HEK293 (cell line): ENCODE results near the gene TCF3.

Experiments used
- GLIS1 ChIP-seq: fragments of 450-650 bp; formaldehyde crosslinking; IDR thresholded peaks from 2 replicates; pipeline ENCODE4 v1.5.1; 2016; ENCODE audit warnings: missing biosample characterization, missing genetic modification characterization
- YY1 ChIP-seq: fragments of 450-650 bp; formaldehyde crosslinking; IDR thresholded peaks from 2 replicates; pipeline ENCODE4 v1.5.1; 2018; ENCODE audit warnings: missing biosample characterization, missing genetic modification characterization
- ZEB2 ChIP-seq: fragments of 450-650 bp; formaldehyde crosslinking; IDR thresholded peaks from 2 replicates; pipeline ENCODE4 v1.5.1; 2016; ENCODE audit warnings: missing biosample characterization, missing genetic modification characterization
- ZFP37 ChIP-seq: fragments of 450-650 bp; formaldehyde crosslinking; IDR thresholded peaks from 2 replicates; pipeline ENCODE4 v1.5.1; 2016; ENCODE audit warnings: missing biosample characterization, missing genetic modification characterization
- ZNF24 ChIP-seq: fragments of 450-650 bp; formaldehyde crosslinking; IDR thresholded peaks from 2 replicates; pipeline ENCODE4 v1.5.1; 2016; ENCODE audit warnings: missing biosample characterization, missing genetic modification characterization
- TF ChIP-seq, protein P1 (sequence below): fragments of 450-650 bp; formaldehyde crosslinking; IDR thresholded peaks from 2 replicates; pipeline ENCODE4 v1.5.1; 2016; ENCODE audit warnings: missing biosample characterization, missing genetic modification characterization

DNA sequence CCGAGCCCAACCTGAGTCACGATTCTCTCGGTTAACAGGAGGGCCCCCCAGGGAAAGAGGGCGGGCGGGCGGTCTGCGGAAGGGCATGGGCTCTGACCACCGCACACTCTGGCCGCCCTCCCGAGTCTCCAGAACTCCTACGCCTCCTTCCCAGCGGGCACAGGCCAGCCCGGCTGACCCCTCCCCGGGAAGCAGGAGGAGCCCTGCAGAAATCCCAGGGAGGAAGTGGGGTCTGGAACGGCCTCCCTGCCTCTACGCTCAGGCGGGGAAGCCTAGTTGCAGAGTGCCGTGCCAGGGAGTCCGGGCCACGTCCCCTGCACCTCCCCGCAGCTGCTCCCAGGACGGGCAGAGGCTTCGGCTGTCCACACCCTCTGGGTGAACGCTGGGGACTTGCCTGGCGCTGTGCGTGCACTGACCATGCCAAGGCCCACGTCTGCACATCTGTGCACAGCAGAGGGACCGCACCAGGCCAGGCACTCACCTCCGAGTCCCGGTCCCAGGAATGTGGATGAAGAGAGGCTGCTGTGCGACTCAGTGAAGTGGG lies 20.8 kb downstream of the TCF3 start:
- TF ChIP-seq ZFP37 (tag by site-specific recombination): no peak
- TF ChIP-seq, protein P1, sequence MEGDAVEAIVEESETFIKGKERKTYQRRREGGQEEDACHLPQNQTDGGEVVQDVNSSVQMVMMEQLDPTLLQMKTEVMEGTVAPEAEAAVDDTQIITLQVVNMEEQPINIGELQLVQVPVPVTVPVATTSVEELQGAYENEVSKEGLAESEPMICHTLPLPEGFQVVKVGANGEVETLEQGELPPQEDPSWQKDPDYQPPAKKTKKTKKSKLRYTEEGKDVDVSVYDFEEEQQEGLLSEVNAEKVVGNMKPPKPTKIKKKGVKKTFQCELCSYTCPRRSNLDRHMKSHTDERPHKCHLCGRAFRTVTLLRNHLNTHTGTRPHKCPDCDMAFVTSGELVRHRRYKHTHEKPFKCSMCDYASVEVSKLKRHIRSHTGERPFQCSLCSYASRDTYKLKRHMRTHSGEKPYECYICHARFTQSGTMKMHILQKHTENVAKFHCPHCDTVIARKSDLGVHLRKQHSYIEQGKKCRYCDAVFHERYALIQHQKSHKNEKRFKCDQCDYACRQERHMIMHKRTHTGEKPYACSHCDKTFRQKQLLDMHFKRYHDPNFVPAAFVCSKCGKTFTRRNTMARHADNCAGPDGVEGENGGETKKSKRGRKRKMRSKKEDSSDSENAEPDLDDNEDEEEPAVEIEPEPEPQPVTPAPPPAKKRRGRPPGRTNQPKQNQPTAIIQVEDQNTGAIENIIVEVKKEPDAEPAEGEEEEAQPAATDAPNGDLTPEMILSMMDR (tag by site-specific recombination): no peak
- TF ChIP-seq YY1 (tag by site-specific recombination): no peak
- no peak for TF ChIP-seq ZEB2 (tag by site-specific recombination)
- TF ChIP-seq ZNF24 (tag by site-specific recombination): no peak
- no peak for TF ChIP-seq GLIS1 (tag by site-specific recombination)
